ENCODE results near the gene FARP1. TPM values are rescaled to one million over a fixed set of nuclear protein-coding genes. Genes with fewer than 3 reads are reported as not detected.

FARP1 gene
- total and polyA plus RNA-seq, 10 of the 15 experiments (the other 5 are each of a cell fraction or from before 2014, with no cell fraction given), result 0.17 to 6.9 (median 0.68) TPM

GRCh38 chr13:98490195-98490836 lies 347.4 kb downstream of the FARP1 start:
- CTCF ChIA-PET, result interaction anchor here (0.6 to 4.2 kb wide), 5 partner anchors 31 to 163 kb away, joined by 3 to 31 read pairs (median 3); no protein-coding TSS in a partner anchor
- H3K4me2 ChIP-seq (ENCODE audit: control insufficient read depth, insufficient read depth), result no peak overlapping the region
- TF ChIP-seq NFXL1 (IDR thresholded peaks at IDR 0.05; ENCODE audit: borderline replicate concordance) (no peak), RELA (IDR thresholded peaks at IDR 0.05; ENCODE audit: borderline replicate concordance, partially characterized antibody) (no peak), POU2F2 (IDR thresholded peaks at IDR 0.05; ENCODE audit: borderline replicate concordance, low read depth, low read length) (no peak), CREM (IDR thresholded peaks at IDR 0.05; ENCODE audit: low read depth) (no peak), POLR2AphosphoS2 (IDR thresholded peaks at IDR 0.05; ENCODE audit: low read depth, low read length) (no peak), ZBTB11 (CRISPR knock-in tag; IDR thresholded peaks at IDR 0.05) (no peak), EGR1 (IDR thresholded peaks at IDR 0.05; ENCODE audit: borderline replicate concordance in 1 of 2, low read depth in 2 of 2, low read length in 2 of 2) (no peak), PAX8 (IDR thresholded peaks at IDR 0.05) (no peak), E2F8 (IDR thresholded peaks at IDR 0.05; ENCODE audit: low read depth, partially characterized antibody) (no peak), PRDM15 (CRISPR knock-in tag; IDR thresholded peaks at IDR 0.05) (no peak), KLF5 (IDR thresholded peaks at IDR 0.05; ENCODE audit: partially characterized antibody) (no peak), NR2C1 (IDR thresholded peaks at IDR 0.05) (no peak), SMAD5 (IDR thresholded peaks at IDR 0.05; ENCODE audit: low read depth) (no peak), TARDBP (IDR thresholded peaks at IDR 0.05; ENCODE audit: borderline replicate concordance) (no peak)

More at GRCh38 chr13:98490195-98490836, 347.4 kb downstream of the FARP1 start:
- ATAC-seq (no peak), FAIRE-seq (no peak), DNase-seq (ENCODE audit: low read depth, low spot score) (no peak)
- H3K36me3 ChIP-seq (ENCODE audit: control insufficient read depth in 2 of 2, insufficient read depth in 2 of 2, low read length in 1 of 2), result peaks cover 4 to 8% of the 10 kb centered on the region in 2 experiments; a peak in 3 of 4 replicates
- in situ Hi-C loops (cut with MboI), result no loop called here
- H3K27ac ChIP-seq (ENCODE audit: control insufficient read depth, insufficient read depth), result no peak overlapping the region
- no peak overlapping the region for H3K4me3 ChIP-seq
- SMC1A ChIA-PET (ENCODE audit: uncharacterized antibody, unreplicated experiment), result interaction anchor here (0.6 to 5.4 kb wide), 8 partner anchors 10 to 1149 kb away, joined by 3 to 28 read pairs (median 4); no protein-coding TSS in a partner anchor
- POLR2A ChIA-PET, result interaction anchor here (0.8 to 1.3 kb wide), 3 partner anchors 9 to 17 kb away, joined by 3 to 4 read pairs (median 4); no protein-coding TSS in a partner anchor
- BruUV-seq (replicated peaks), result no TSS peak
- no peaks in the 10 kb centered on the region for H3K27me3 ChIP-seq (replicated peaks in 1 of 2; ENCODE audit: control insufficient read depth in 2 of 2, insufficient read depth in 2 of 2, low read length in 1 of 2)
- peaks cover 72% of the 10 kb centered on the region for H3K79me2 ChIP-seq (ENCODE audit: control insufficient read depth, insufficient read depth, low read length)
- H4K20me1 ChIP-seq (ENCODE audit: control insufficient read depth, insufficient read depth), result peaks cover 7% of the 10 kb centered on the region; the same call in 1 of the 2 replicates
- RAD21 ChIA-PET (ENCODE audit: unreplicated experiment), result interaction anchor here (1.7 kb wide), 1 partner anchor 14 kb away, joined by 4 read pairs; no protein-coding TSS in a partner anchor
- H3K9me3 ChIP-seq (replicated peaks; ENCODE audit: control insufficient read depth, insufficient read depth, low read length), result no peaks in the 10 kb centered on the region
- intact Hi-C loops (cut with micrococcal nuclease; ENCODE audit: unreplicated experiment), result no loop called here
- WGBS (ENCODE audit: insufficient coverage, insufficient replicate concordance, low lambda C conversion rate, missing lambda C conversion rate), result 97% methylated on average over 9 of the region's 9 CpGs
- H2AFZ ChIP-seq (ENCODE audit: control insufficient read depth, low read depth, low read length), result no peak overlapping the region
- H3K9ac ChIP-seq (ENCODE audit: control insufficient read depth, insufficient read depth, low read length), result no peak overlapping the region
- H3K4me1 ChIP-seq (ENCODE audit: control insufficient read depth, insufficient read depth, low read length), result peaks cover 48% of the 10 kb centered on the region
